HG02571 (cell line): ENCODE data around the gene ACYP1.

ENCODE experiments used
- ATAC-seq: cut with Tn5 transposase; IDR thresholded peaks from one replicate; pipeline ENCODE4 v1.9.1; 2021; ENCODE audit warnings: mild to moderate bottlenecking, moderate library complexity; ENCODE audit not compliant: unreplicated experiment

ACYP1 gene

DNA sequence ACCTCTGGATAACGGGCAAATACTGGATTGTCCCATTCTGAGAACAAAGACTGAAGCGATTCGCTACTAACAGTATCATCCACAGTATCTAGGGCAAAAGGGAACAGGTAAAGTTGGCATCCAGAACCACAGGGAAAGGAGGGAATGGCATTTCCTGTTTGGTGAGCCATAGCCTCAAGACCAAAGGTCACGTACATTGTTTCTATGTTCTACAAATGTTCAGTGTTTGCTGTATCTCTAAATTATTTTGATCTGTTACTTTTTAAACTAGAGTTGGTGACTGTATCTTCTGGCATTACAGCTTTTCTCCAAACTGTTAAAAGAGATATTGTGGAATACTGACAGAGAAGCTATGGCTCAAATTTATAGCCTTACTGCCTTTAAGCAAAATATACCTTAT lies 22.2 kb downstream of the ACYP1 start:
- ATAC-seq, result no peak

DNA sequence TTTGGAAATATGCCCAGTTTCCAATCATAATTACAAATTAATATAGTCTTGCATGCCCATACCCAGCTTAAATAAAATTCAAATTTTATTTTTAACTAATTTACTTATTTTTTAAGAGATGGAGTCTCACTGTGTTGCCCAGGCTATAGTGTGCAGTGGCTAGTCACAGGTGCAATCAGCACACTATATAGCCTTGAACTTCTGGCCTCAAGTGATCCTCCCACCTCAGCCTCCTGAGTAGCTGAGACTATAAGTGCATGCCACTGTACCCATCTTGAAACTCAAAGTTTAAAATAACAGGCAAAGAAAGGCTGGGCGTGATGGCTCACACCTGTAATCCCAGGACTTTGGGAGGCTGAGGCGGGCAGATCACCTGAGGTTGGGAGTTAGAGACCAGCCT lies 22.9 kb downstream of the ACYP1 start:
- no peak for ATAC-seq

DNA sequence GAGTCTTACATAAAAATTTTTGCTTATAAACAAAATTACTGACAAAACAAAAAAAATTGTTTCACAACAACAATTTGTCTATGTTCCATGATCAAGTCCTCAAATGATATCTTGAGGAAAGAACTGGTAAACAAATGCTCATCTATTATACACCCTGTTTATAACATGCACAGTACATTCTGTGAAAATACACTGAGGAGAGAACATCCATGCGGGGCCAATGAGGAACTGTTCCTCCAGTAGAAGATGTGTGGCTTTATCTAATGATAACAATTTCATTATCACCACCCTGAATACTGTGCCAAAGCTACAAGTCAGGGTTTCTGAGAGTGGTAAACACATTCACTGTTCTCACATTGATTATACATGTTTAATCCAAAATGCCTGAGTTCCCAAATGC lies 23.3 kb downstream of the ACYP1 start:
- no peak for ATAC-seq

DNA sequence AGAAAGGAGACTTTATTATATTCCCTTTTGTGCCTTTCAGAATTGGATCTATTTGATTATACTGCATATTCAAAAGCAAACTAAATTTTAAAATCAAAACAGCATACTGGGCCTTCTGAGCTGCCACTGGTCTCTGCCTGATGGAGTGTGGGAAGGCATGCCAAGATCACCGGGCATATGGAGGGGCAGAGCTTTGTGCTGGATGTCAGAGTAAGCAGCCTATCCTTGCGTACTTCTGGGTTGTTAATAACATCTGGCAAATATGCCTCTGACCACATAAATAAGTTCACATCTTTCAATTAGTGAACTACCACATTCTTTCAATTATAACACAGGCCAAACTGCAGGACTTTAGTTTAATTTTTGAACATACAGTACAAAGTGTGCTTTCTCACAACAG lies 30.9 kb downstream of the ACYP1 start:
- ATAC-seq, result no peak

DNA sequence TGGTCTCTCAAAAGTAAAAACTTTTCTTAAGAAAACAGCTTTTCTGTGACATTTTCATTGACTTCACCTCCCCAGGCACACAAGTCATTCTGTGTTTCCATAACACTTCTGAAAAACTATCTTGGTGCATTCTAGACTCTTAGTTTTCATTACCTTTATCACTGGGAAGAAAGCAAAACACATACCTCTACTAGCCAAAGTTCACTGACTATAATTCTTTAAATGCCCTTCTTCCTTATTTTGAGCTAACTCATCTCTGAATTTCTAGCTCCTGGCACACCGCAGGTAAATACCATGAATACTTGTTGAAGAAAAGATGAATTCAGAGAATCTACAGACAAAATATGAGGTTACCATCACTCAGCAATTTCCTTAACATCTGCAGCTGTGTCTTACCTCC lies 33.7 kb downstream of the ACYP1 start:
- no peak for ATAC-seq

DNA sequence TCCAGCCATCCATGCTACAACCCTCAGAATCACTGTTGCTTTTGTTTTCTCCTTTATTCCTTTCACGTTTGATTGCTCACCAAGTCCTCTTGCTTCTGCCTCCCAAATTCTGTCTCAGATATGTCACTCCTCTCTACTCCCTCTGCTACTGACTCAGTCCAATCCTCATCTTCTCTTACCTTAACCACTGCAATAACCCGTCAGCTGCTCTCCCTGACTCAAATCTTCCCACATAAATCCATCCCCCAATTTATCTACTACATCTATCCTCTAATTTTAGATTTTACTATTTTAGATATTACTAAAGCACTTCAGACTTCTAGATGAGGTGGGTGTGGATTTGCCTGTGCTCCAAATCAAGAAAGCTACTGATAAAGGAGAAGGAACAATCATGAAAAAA lies 37.9 kb downstream of the ACYP1 start:
- no peak for ATAC-seq

DNA sequence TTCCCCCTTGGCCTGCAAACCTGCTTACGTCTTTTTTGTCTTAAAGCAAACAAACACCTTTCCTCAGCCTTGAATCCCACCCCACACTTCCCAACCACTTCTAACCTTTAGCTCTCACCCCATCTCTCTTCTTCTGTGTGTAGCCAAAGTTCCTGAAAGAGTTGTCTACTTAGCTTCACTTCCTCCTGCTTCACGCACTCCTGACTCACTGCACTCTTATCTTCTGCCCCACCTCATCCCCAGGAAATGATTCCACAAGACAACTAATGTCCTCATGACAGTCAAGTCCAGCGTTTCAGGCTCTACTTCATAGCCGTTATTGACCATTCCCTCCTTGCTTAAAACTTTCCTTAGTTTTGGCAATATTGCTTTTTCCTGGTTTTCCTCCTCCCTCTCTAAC lies 38.7 kb downstream of the ACYP1 start:
- ATAC-seq, result no peak

DNA sequence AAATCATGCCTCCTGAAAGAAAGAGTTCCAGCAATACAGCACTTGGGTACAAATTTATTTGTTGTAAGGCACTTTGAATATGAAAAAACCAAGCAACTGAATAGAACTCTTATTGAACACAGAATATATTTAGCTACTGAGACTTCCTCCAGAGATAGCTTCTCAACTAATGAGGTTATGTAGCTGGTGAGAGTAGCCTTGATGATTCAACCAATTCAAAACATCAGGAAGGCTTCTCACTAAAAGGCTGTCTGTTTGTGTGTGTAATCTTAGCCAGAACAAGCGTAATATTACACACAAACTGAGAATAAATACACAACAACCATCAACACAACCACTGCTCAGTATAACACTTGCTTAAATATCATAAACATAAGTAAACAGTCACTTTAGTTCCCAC lies 40.7 kb downstream of the ACYP1 start:
- no peak for ATAC-seq

DNA sequence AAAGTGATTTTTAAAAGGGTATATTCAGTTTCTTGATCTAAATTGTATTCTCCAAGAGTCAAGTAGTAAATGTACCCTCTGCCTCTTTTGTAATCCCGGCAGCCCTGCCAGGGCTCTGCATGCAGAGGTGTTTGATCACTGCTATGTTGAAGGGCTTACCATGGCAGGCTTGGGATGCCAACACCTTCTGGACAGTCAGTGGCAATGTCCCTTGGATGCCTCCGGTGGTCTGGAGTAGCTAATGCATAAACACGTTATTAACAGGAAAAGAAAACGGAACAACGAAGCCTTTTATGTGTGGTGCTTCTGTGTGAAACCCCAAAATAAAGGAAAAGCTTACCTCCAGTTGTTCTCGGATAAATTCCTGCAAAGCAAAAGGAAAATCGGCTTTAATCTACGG lies 41.2 kb downstream of the ACYP1 start:
- no peak for ATAC-seq

DNA sequence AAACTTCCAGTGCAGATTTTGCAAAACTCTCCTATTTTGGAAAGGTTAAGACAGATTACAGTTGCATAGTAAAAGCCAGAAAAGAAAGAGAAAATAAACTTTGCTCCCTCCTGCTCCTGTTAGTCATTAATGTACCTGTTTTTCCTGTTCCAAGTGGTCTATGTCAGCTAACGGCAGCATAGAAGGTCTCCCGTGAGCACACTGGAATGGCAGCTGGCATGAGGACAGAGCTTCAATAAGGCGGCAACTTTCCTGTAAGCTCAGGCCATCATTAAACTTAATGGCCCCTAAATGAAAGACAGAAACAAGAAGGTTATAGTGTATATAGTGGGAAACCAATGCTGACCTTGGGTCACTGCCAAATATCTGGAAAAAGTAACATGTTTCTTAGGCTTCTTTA lies 45.1 kb downstream of the ACYP1 start:
- ATAC-seq, result no peak

DNA sequence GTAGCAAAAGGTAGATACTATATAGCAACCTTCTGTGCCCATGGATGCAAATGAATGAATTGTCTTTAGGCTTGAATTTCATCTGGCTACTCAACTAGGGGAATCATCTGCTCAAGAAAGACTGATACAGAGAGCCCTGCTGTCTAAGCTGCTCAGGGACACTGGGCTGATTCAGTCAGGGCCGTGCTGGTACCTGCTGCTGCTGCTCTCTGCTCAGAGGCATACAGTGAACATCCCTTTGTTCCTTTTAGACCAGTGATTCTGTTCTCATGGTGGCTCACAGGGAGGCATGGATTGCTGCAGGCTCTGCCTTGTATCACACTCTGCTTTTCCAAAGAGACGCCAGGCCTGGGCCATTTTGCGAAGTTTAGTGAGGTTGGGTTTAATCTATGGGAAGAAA lies 47.0 kb downstream of the ACYP1 start:
- ATAC-seq, result no peak

DNA sequence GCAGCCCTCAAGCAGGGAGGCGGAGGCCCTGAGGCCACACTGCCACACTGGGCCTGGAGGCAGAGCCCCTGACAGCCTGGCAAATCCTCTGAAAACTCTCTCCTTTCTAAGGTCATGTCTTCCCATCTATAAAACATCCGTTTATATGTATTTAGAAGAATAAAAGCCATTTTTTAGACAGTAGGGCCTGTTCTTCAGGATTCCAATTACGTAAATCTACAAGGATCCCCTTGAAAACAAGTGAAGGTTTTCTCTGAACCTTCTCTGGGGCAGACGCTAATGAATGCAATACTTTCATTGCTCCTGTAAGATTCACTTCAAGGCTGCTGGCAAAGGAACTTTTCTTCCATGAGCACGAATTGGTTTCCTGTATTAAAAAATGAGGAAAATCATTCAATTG lies 48.3 kb downstream of the ACYP1 start:
- no peak for ATAC-seq

DNA sequence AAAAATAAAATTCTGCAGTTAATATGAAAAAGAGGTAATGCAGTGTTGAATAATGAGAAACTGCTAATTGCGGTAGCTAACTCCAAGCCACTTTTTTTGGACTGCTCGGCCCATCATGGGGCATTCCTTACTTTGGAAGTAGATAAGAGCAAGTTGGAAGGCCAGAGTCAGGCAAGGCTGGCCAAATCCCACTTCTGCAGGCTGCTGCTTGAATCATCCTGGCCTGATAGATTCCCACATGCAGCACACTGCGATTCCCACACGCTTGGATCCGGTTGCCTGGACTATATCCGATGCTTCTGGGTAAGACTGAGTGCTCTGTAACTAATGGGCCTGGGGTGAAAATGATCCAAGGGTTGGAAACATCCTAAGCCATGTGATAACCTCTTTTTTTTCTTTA lies 50.5 kb downstream of the ACYP1 start:
- ATAC-seq, result no peak

DNA sequence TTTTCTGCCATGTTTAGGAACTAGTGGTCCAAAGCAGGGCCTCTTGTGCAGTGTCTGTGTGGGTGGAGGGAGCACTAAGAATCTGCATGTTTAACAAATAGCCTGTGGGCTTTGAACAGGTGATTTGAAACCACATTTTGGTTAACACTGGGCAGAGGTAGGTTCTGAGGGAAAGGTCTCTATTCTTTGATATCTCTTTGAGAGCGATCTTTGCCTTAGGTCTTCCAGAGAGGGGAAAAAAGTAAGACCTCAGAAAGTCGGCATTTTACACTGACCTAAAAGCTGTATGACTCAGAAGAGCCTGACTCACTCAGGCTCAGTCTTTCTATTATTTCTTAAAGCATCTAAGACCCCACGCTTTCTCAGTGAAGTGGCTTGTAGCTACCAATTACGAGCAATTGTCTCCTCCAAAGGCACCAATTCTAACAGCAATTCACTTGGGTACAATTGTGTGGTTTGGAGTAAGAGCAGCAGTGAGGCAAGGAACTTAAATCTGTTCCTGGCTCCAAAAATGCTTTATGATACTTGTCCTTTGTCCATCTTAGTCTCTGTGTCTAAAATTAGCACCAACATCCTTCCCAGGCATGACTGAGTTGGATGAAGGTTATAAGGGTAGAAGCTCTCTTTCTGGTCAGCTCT lies 52.3 kb downstream of the ACYP1 start:
- no peak for ATAC-seq

DNA sequence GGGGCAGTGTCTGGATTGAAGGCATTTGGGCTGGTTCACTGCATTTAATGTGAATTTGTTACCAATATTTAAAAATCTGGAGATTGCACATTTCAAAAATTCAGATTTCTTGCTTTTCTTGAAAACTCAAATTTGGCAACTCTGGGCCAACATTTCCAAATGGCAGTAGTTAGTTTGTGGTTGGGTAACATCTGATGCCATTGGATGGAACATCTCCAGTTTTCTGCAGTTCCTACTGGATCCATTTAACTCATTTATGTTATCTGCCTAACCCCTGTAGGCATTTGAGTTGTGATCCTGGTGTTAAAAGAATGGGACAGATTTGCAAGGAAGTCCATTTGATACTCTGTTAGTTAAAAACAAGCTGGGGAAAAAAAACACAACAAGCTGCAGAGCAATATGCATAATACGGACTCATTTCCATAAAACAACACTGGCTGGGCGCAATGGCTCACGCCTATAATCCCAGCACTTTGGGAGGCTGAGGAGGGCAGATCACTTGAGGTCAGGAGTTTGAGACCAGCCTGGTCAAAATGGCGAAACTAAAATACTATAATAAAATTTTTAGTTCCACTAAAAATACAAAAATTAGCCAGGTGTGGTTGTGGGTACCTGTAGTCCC lies 53.2 kb downstream of the ACYP1 start:
- ATAC-seq, result no peak

DNA sequence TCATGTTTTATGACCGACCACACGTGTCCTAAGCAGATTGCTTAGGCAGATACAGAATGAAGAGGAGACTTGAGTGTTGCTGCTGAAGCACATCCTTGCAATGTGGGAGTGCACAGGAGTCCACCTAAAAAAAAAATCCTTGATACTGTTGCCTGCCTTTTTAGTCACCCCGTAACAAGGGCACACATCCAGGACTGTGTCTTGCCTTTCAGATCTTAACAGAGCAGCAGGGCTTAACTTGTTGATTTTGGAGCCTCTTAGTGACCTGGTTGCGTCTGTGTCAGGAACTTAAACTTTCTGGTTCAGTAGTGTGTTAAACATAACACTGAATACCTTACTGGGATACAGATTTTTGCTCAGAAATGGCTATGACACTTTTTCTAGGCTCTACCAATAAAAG lies 54.6 kb downstream of the ACYP1 start:
- no peak for ATAC-seq

DNA sequence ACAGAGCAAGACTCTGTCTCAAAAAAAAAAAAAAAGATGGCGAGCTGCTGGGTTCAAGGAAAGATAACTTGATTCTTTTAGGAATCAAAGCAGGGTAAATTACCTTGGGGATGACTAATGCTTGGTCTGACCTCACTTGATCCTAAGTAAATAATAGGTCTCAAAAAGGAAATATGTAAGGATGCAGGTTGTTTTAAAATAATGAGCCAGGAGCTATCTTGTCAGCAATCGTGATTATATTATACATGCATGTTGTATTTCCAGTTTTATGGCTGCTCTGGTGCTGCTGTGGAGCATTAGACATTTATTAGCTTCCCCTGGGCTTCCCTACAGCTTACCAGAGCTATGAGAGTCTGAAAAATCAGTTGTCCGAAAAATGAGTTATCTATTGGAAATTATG lies 58.5 kb downstream of the ACYP1 start:
- no peak for ATAC-seq

DNA sequence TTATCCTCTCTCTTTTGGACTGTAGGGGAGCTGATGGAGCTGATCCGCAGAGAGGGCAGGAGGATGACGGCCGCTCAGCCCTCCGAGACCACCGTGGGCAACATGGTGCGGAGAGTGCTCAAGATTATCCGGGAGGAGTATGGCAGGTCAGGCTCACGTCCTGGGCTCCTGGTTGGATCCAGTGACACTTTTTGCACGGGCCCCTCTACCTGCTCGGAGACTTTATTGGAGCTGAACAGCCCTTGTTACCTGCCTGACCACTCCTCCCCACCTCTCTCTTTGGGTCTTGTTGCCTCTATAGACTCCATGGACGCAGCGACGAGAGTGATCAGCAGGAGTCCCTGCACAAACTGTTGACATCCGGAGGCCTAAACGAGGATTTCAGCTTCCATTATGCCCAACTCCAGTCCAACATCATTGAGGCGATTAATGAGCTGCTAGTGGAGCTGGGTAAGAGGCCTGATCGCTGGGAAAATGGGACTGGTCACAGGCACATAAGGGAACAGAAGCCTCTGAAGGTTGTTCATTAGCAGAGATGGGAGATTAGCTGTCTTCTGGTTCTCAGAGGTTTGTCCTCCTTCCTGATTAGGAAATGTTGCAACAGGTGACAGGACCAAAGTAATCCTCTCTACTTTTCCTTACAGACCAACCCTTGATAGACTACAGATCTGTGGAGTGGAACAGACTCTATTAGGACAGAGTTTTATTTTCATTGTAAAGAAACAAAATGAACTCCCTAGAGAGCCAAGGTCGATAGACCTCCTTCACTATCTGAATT lies 60.4 kb downstream of the ACYP1 start:
- ATAC-seq, result no peak
